ENCODE data around the gene CCDC18.
"Not testable (repeated sequence)": the region's sequence is repeated elsewhere in the genome, so short reads cannot be mapped to it uniquely, and the experiment has no call there.

The CCDC18 gene

GRCh38 chr1:93268888-93269287 lies 88.4 kb downstream of the CCDC18 start:
- H3K4me3 ChIP-seq (ENCODE audit: low read depth, low read length) = not testable (repeated sequence)
- peaks cover 20% of the 10 kb centered on the region for H3K36me3 ChIP-seq (ENCODE audit: control insufficient read depth, insufficient read depth, low read length)

GRCh38 chr1:93275262-93275633 lies 94.7 kb downstream of the CCDC18 start:
- not testable (repeated sequence) for H3K27ac ChIP-seq (ENCODE audit: low read depth, low read length); H3K36me3 ChIP-seq (ENCODE audit: control insufficient read depth, insufficient read depth, low read length); H3K27me3 ChIP-seq (ENCODE audit: control insufficient read depth, insufficient read depth, low read length); H3K9me3 ChIP-seq (ENCODE audit: control insufficient read depth, insufficient read depth, low read depth, low read length); H3K4me3 ChIP-seq (ENCODE audit: low read depth, low read length); H3K9ac ChIP-seq (ENCODE audit: low read length)
- H3K4me1 ChIP-seq (ENCODE audit: control insufficient read depth, insufficient read depth, low read length) = peaks cover 27% of the 10 kb centered on the region

More at GRCh38 chr1:93268888-93269287, 88.4 kb downstream of the CCDC18 start:
- H3K27me3 ChIP-seq (ENCODE audit: control insufficient read depth, insufficient read depth, low read length); H3K4me1 ChIP-seq (ENCODE audit: control insufficient read depth, insufficient read depth, low read length); H3K27ac ChIP-seq (ENCODE audit: low read depth, low read length); H3K9ac ChIP-seq (ENCODE audit: low read length): not testable (repeated sequence)
- peaks cover 13% of the 10 kb centered on the region; the same call in 1 of the 2 replicates for H3K9me3 ChIP-seq (ENCODE audit: control insufficient read depth, insufficient read depth, low read depth, low read length)

GRCh38 chr1:93275634-93276295 lies 95.2 kb downstream of the CCDC18 start:
- peak overlapping the region; percentile 79 for H3K27ac ChIP-seq (ENCODE audit: low read depth, low read length)
- H3K9me3 ChIP-seq (ENCODE audit: control insufficient read depth, insufficient read depth, low read depth, low read length) = peaks cover 9% of the 10 kb centered on the region
- H3K9ac ChIP-seq (ENCODE audit: low read length) = peak overlapping the region; percentile 51

GRCh38 chr1:93277530-93277929 lies 97.0 kb downstream of the CCDC18 start:
- not testable (repeated sequence) for H3K36me3 ChIP-seq (ENCODE audit: control insufficient read depth, insufficient read depth, low read length); H3K27me3 ChIP-seq (ENCODE audit: control insufficient read depth, insufficient read depth, low read length)
- H3K9ac ChIP-seq (ENCODE audit: low read length) = peak overlapping the region; percentile 68
- peak overlapping the region; percentile 95; the same call in 1 of the 2 replicates for H3K27ac ChIP-seq (ENCODE audit: low read depth, low read length)
- H3K4me3 ChIP-seq (ENCODE audit: low read depth, low read length) = peak overlapping the region; percentile 37; the same call in 1 of the 2 replicates
- H3K4me1 ChIP-seq (ENCODE audit: control insufficient read depth, insufficient read depth, low read length) = peaks cover 27% of the 10 kb centered on the region
- H3K9me3 ChIP-seq (ENCODE audit: control insufficient read depth, insufficient read depth, low read depth, low read length) = peaks cover 12% of the 10 kb centered on the region

More at GRCh38 chr1:93275634-93276295, 95.2 kb downstream of the CCDC18 start:
- no peak overlapping the region for H3K4me3 ChIP-seq (ENCODE audit: low read depth, low read length)
- no peaks in the 10 kb centered on the region for H3K27me3 ChIP-seq (ENCODE audit: control insufficient read depth, insufficient read depth, low read length)
- H3K36me3 ChIP-seq (ENCODE audit: control insufficient read depth, insufficient read depth, low read length) = 0 out of 2 replicates have a peak, but pooled peaks cover 3% of the 10 kb centered on the region
- peaks cover 27% of the 10 kb centered on the region for H3K4me1 ChIP-seq (ENCODE audit: control insufficient read depth, insufficient read depth, low read length)

- Histone ChIP-seq H3K27me3 (ENCODE audit: control insufficient read depth, insufficient read depth, low read length) (no peaks in the 10 kb centered on the region), H3K36me3 (ENCODE audit: control insufficient read depth, insufficient read depth, low read length) (peaks cover 9% of the 10 kb centered on the region), H3K9me3 (ENCODE audit: control insufficient read depth, insufficient read depth, low read depth, low read length) (peaks cover 23% of the 10 kb centered on the region), H3K4me1 (ENCODE audit: control insufficient read depth, insufficient read depth, low read length) (no peaks in the 10 kb centered on the region), H3K27ac (ENCODE audit: low read depth, low read length) (no peak overlapping the region), H3K4me3 (ENCODE audit: low read depth, low read length) (no peak overlapping the region), H3K9ac (ENCODE audit: low read length) (no peak overlapping the region)
Measured at GRCh38 chr1:93283496-93283895, 103.0 kb downstream of the CCDC18 start.

GRCh38 chr1:93288558-93288957 lies 108.0 kb downstream of the CCDC18 start:
- Histone ChIP-seq H3K4me1 (ENCODE audit: control insufficient read depth, insufficient read depth, low read length) (no peaks in the 10 kb centered on the region), H3K4me3 (ENCODE audit: low read depth, low read length) (no peak overlapping the region), H3K27me3 (ENCODE audit: control insufficient read depth, insufficient read depth, low read length) (no peaks in the 10 kb centered on the region), H3K36me3 (ENCODE audit: control insufficient read depth, insufficient read depth, low read length) (peaks cover 17% of the 10 kb centered on the region), H3K9me3 (ENCODE audit: control insufficient read depth, insufficient read depth, low read depth, low read length) (peaks cover 24% of the 10 kb centered on the region), H3K9ac (ENCODE audit: low read length) (no peak overlapping the region), H3K27ac (ENCODE audit: low read depth, low read length) (no peak overlapping the region)

GRCh38 chr1:93296555-93297154 lies 116.1 kb downstream of the CCDC18 start:
- no peak overlapping the region for H3K27ac ChIP-seq (ENCODE audit: low read depth, low read length)
- peaks cover 19% of the 10 kb centered on the region for H3K4me1 ChIP-seq (ENCODE audit: control insufficient read depth, insufficient read depth, low read length)
- H3K36me3 ChIP-seq (ENCODE audit: control insufficient read depth, insufficient read depth, low read length) = no peaks in the 10 kb centered on the region
- H3K9ac ChIP-seq (ENCODE audit: low read length) = no peak overlapping the region
- H3K4me3 ChIP-seq (ENCODE audit: low read depth, low read length) = no peak overlapping the region
- no peaks in the 10 kb centered on the region for H3K27me3 ChIP-seq (ENCODE audit: control insufficient read depth, insufficient read depth, low read length)
- H3K9me3 ChIP-seq (ENCODE audit: control insufficient read depth, insufficient read depth, low read depth, low read length) = no peaks in the 10 kb centered on the region

GRCh38 chr1:93301131-93301530 lies 120.6 kb downstream of the CCDC18 start:
- no peak overlapping the region; the same call in 1 of the 2 replicates for H3K27ac ChIP-seq (ENCODE audit: low read depth, low read length)
- H3K4me1 ChIP-seq (ENCODE audit: control insufficient read depth, insufficient read depth, low read length) = peaks cover 31% of the 10 kb centered on the region
- no peak overlapping the region for H3K9ac ChIP-seq (ENCODE audit: low read length)
- H3K4me3 ChIP-seq (ENCODE audit: low read depth, low read length) = no peak overlapping the region
- H3K27me3 ChIP-seq (ENCODE audit: control insufficient read depth, insufficient read depth, low read length) = no peaks in the 10 kb centered on the region
- no peaks in the 10 kb centered on the region for H3K36me3 ChIP-seq (ENCODE audit: control insufficient read depth, insufficient read depth, low read length)
- H3K9me3 ChIP-seq (ENCODE audit: control insufficient read depth, insufficient read depth, low read depth, low read length) = no peaks in the 10 kb centered on the region

- Histone ChIP-seq H3K36me3 (ENCODE audit: control insufficient read depth, insufficient read depth, low read length) (no peaks in the 10 kb centered on the region), H3K9me3 (ENCODE audit: control insufficient read depth, insufficient read depth, low read depth, low read length) (no peaks in the 10 kb centered on the region), H3K27me3 (ENCODE audit: control insufficient read depth, insufficient read depth, low read length) (no peaks in the 10 kb centered on the region)
Measured at GRCh38 chr1:93302078-93302477, 121.6 kb downstream of the CCDC18 start.

GRCh38 chr1:93304716-93305138 lies 124.2 kb downstream of the CCDC18 start:
- Histone ChIP-seq H3K9ac (ENCODE audit: low read length) (no peak overlapping the region), H3K27me3 (ENCODE audit: control insufficient read depth, insufficient read depth, low read length) (no peaks in the 10 kb centered on the region), H3K4me1 (ENCODE audit: control insufficient read depth, insufficient read depth, low read length) (peaks cover 20% of the 10 kb centered on the region), H3K9me3 (ENCODE audit: control insufficient read depth, insufficient read depth, low read depth, low read length) (no peaks in the 10 kb centered on the region), H3K27ac (ENCODE audit: low read depth, low read length) (no peak overlapping the region), H3K4me3 (ENCODE audit: low read depth, low read length) (no peak overlapping the region), H3K36me3 (ENCODE audit: control insufficient read depth, insufficient read depth, low read length) (no peaks in the 10 kb centered on the region)

More at GRCh38 chr1:93302078-93302477, 121.6 kb downstream of the CCDC18 start:
- Histone ChIP-seq H3K27ac (ENCODE audit: low read depth, low read length) (no peak overlapping the region; the same call in 1 of the 2 replicates), H3K9ac (ENCODE audit: low read length) (no peak overlapping the region), H3K4me1 (ENCODE audit: control insufficient read depth, insufficient read depth, low read length) (peaks cover 22% of the 10 kb centered on the region), H3K4me3 (ENCODE audit: low read depth, low read length) (no peak overlapping the region)

- no peak overlapping the region for H3K27ac ChIP-seq (ENCODE audit: low read depth, low read length)
- no peaks in the 10 kb centered on the region for H3K27me3 ChIP-seq (ENCODE audit: control insufficient read depth, insufficient read depth, low read length)
- no peaks in the 10 kb centered on the region for H3K36me3 ChIP-seq (ENCODE audit: control insufficient read depth, insufficient read depth, low read length)
- peaks cover 12% of the 10 kb centered on the region for H3K4me1 ChIP-seq (ENCODE audit: control insufficient read depth, insufficient read depth, low read length)
- H3K9me3 ChIP-seq (ENCODE audit: control insufficient read depth, insufficient read depth, low read depth, low read length) = no peaks in the 10 kb centered on the region
- no peak overlapping the region for H3K4me3 ChIP-seq (ENCODE audit: low read depth, low read length)
- H3K9ac ChIP-seq (ENCODE audit: low read length) = no peak overlapping the region
Measured at GRCh38 chr1:93306920-93307319, 126.4 kb downstream of the CCDC18 start.
